Measurements from ENCODE around the gene LY6G6F. TPM values are rescaled to one million over a fixed set of nuclear protein-coding genes. Genes with fewer than 3 reads are reported as not detected.

The LY6G6F gene
- total and polyA plus RNA-seq, 2 of the 13 experiments (the other 11 are each of a cell fraction or from before 2014, with no cell fraction given), result not detected

GRCh38 chr6:31689249-31690110 is 17.2 kb upstream of the LY6G6F start:
- H3K36me3 ChIP-seq (replicated peaks in 1 of 2; ENCODE audit: control insufficient read depth in 1 of 2, insufficient read depth in 2 of 2, low read length in 2 of 2), result peaks cover 54 to 64% of the 10 kb centered on the region in 2 experiments
- CTCF ChIA-PET (ENCODE audit: low intra/inter-chr PET ratio, low total read pairs), result interaction anchor here (0.8 to 1.2 kb wide), 2 partner anchors 9 to 84 kb away, joined by 3 to 5 read pairs; partner anchors contain the start of gene LY6G5C
- intact Hi-C loops (cut with micrococcal nuclease; ENCODE audit: unreplicated experiment) (no loop called here), in situ Hi-C loops (cut with HindIII; ENCODE audit: extremely low pct_ligation_motif_present, low pct_unique_long_range_greater_than_20kb) (no loop called here)
- no peaks in the 10 kb centered on the region for H3K9me3 ChIP-seq (ENCODE audit: low read length)
- peak; percentile 69 for ATAC-seq
- DNase-seq (ENCODE audit: low spot score), result no peak
- no peak overlapping the region for H3K9ac ChIP-seq (ENCODE audit: insufficient read depth, low read depth, low read length)
- no peak overlapping the region for H3K4me3 ChIP-seq (replicated peaks in 1 of 3; ENCODE audit: insufficient read depth in 1 of 3, low read depth in 2 of 3, low read length in 3 of 3)
- WGBS (ENCODE audit: low lambda C conversion rate), result 89% methylated on average over 10 of the region's 11 CpGs
- H3K79me2 ChIP-seq (ENCODE audit: insufficient read depth, low read length), result no peaks in the 10 kb centered on the region
- peaks cover 12% of the 10 kb centered on the region; the same call in 1 of the 2 replicates for H3K4me1 ChIP-seq (ENCODE audit: insufficient read depth, low read length)
- POLR2A ChIA-PET, result interaction anchor here (0.5 kb wide), 1 partner anchor 68 kb away, joined by 3 read pairs; no protein-coding TSS in a partner anchor
- H4K20me1 ChIP-seq (ENCODE audit: insufficient read depth, low read length), result no peaks in the 10 kb centered on the region
- no peak overlapping the region for H2AFZ ChIP-seq (ENCODE audit: low read length)
- no peaks in the 10 kb centered on the region for H3K27me3 ChIP-seq (ENCODE audit: control insufficient read depth in 1 of 2, insufficient read depth in 2 of 2, low read length in 2 of 2)
- no peak overlapping the region for H3K4me2 ChIP-seq (ENCODE audit: low read depth, low read length)
- no peak overlapping the region for H3K27ac ChIP-seq (ENCODE audit: extremely low read length, insufficient read depth, low read length)
- BruUV-seq (replicated peaks), result no TSS peak
- no peak for FAIRE-seq
- no peak for TF ChIP-seq NR2F6 (IDR thresholded peaks at IDR 0.05)
- TF ChIP-seq NR2F6 (CRISPR knock-in tag; IDR thresholded peaks at IDR 0.05), result no peak
- no peak for TF ChIP-seq PTBP1 (IDR thresholded peaks at IDR 0.05; ENCODE audit: low read depth, low read length, poor library complexity, severe bottlenecking)
- no peak for TF ChIP-seq ZNF703 (CRISPR knock-in tag; IDR thresholded peaks at IDR 0.05; ENCODE audit: borderline replicate concordance)
- TF ChIP-seq PLRG1 (conservative IDR thresholded peaks at IDR 0.05), result no peak
- TF ChIP-seq ZNF768 (CRISPR knock-in tag; IDR thresholded peaks at IDR 0.05), result peak; percentile 20; the same call in 1 of the 2 replicates
- TF ChIP-seq USF2 (IDR thresholded peaks at IDR 0.05; ENCODE audit: low read depth, low read length), result no peak
- TF ChIP-seq USF2 (CRISPR knock-in tag; IDR thresholded peaks at IDR 0.05; ENCODE audit: borderline replicate concordance), result no peak
- 0 out of 2 replicates have a peak, but pooled peaks have one; percentile 12 for TF ChIP-seq ZNF687 (CRISPR knock-in tag; IDR thresholded peaks at IDR 0.05)
- peak; percentile 41; the same call in 1 of the 2 replicates for TF ChIP-seq RAD21 (CRISPR knock-in tag; IDR thresholded peaks at IDR 0.05)
- no peak for TF ChIP-seq DNMT3B (CRISPR knock-in tag; conservative IDR thresholded peaks at IDR 0.05)
- TF ChIP-seq STAG1 (CRISPR knock-in tag; IDR thresholded peaks at IDR 0.05), result peak; percentile 34; the same call in 1 of the 2 replicates
- TF ChIP-seq AGO2 (optimal IDR thresholded peaks at IDR 0.05; ENCODE audit: low read depth, low read length), result no peak
- no peak for TF ChIP-seq PHB2 (IDR thresholded peaks at IDR 0.05; ENCODE audit: partially characterized antibody)
- TF ChIP-seq FOSL2 (CRISPR knock-in tag; IDR thresholded peaks at IDR 0.05), result no peak
- TF ChIP-seq CTCF (CRISPR knock-in tag; IDR thresholded peaks at IDR 0.05), result peak; percentile 69
- no peak for TF ChIP-seq RBAK (CRISPR knock-in tag; IDR thresholded peaks at IDR 0.05)
- TF ChIP-seq TGIF2 (CRISPR knock-in tag; IDR thresholded peaks at IDR 0.05), result no peak
